GM18502 (cell line): ENCODE measurements around the gene CHST11.

Experiments
- ATAC-seq: cut with Tn5 transposase; IDR thresholded peaks from one replicate; pipeline ENCODE4 v1.9.1; 2021; ENCODE audit warnings: mild to moderate bottlenecking; ENCODE audit not compliant: unreplicated experiment, poor library complexity

The CHST11 gene

GRCh38 chr12:104681012-104681690, 224.4 kb downstream of the CHST11 start:
- ATAC-seq, result no peak

- ATAC-seq, result peak; percentile 64
Observed at GRCh38 chr12:104682790-104683279, 226.1 kb downstream of the CHST11 start.

- ATAC-seq, result no peak
Observed at GRCh38 chr12:104683831-104684503, 227.2 kb downstream of the CHST11 start.

GRCh38 chr12:104684884-104685283, 228.1 kb downstream of the CHST11 start:
- no peak for ATAC-seq

GRCh38 chr12:104685366-104685765, 228.6 kb downstream of the CHST11 start:
- ATAC-seq, result no peak

GRCh38 chr12:104686196-104686595, 229.4 kb downstream of the CHST11 start:
- no peak for ATAC-seq

GRCh38 chr12:104687823-104688573, 231.2 kb downstream of the CHST11 start:
- ATAC-seq, result no peak

- no peak for ATAC-seq
Observed at GRCh38 chr12:104689635-104690034, 232.9 kb downstream of the CHST11 start.

- peak; percentile 46 for ATAC-seq
Observed at GRCh38 chr12:104691721-104692556, 235.2 kb downstream of the CHST11 start.

GRCh38 chr12:104692557-104693218, 235.9 kb downstream of the CHST11 start:
- ATAC-seq, result no peak

GRCh38 chr12:104693493-104693892, 236.7 kb downstream of the CHST11 start:
- no peak for ATAC-seq

GRCh38 chr12:104694161-104694560, 237.4 kb downstream of the CHST11 start:
- no peak for ATAC-seq

GRCh38 chr12:104694711-104695110, 238.0 kb downstream of the CHST11 start:
- no peak for ATAC-seq

GRCh38 chr12:104695453-104696148, 238.9 kb downstream of the CHST11 start:
- peak; percentile 52 for ATAC-seq

GRCh38 chr12:104697186-104697585, 240.4 kb downstream of the CHST11 start:
- ATAC-seq, result no peak

GRCh38 chr12:104698871-104699270, 242.1 kb downstream of the CHST11 start:
- no peak for ATAC-seq

GRCh38 chr12:104699489-104700190, 242.9 kb downstream of the CHST11 start:
- peak; percentile 57 for ATAC-seq

- ATAC-seq, result no peak
Observed at GRCh38 chr12:104700324-104700723, 243.6 kb downstream of the CHST11 start.
